ENCODE data around the gene CPLX3. TPM values are rescaled to one million over a fixed set of nuclear protein-coding genes. Genes with fewer than 3 reads are reported as not detected.

Gene CPLX3
- total and polyA plus RNA-seq, 2 of the 8 experiments (the other 6 are each of a cell fraction or from before 2014, with no cell fraction given) = 0.17 TPM; not detected in 1

DNA sequence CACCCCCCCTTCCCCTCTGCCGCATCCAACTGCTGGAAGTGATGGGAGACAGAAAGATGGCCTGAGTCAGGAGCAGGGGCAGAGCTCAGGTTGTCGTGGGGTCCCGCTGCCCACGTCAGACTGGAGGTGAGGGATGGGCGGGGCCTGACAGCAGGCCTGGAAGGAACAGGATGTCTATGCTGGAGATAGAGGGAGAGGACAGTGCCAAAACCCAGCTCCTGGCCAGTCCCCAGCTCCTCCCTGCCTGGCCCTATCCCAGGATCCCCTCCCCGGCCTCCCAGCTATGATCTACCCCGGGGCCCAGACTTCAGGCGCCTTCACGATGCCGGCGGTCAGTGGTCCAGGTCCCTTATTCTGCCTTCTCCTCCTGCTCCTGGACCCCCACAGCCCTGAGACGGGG, 13.9 kb upstream of the CPLX3 start, which contains the start of gene LMAN1L:
TSS of gene LMAN1L (plus strand) at position 303 of the 400 bp plus-strand sequence. CDS start at position 323, 20 bp downstream.
- H2AK5ac ChIP-seq (ENCODE audit: low read depth, low read length) = peak within 1 kb of the TSS; percentile 39; the same call in 1 of the 2 replicates
- H3K9ac ChIP-seq (replicated peaks in 1 of 4; ENCODE audit: extremely low read depth in 1 of 4, low read depth in 3 of 4, low read length in 3 of 4) = no peak within 1 kb of the TSS
- H3K56ac ChIP-seq (replicated peaks; ENCODE audit: insufficient read length, low read depth, low read length) = no peak within 1 kb of the TSS
- CTCF ChIA-PET (ENCODE audit: partially characterized antibody) = interaction anchor here (0.7 to 10.2 kb wide), 12 partner anchors 8 to 179 kb away, joined by 3 to 113 read pairs (median 4); partner anchors contain the start of genes CPLX3 and CSK
- no peak within 1 kb of the TSS for H3K14ac ChIP-seq (ENCODE audit: insufficient read length)
- no peaks in the 10 kb centered on the region for H3K79me1 ChIP-seq (ENCODE audit: low read depth, low read length)
- no peak within 1 kb of the TSS for H4K91ac ChIP-seq (replicated peaks; ENCODE audit: insufficient read length, low read length)
- no peaks in the 10 kb centered on the region for H3K27me3 ChIP-seq (replicated peaks in 1 of 4; ENCODE audit: control insufficient read depth in 3 of 4, extremely low read depth in 1 of 4, insufficient read depth in 3 of 4, low read length in 3 of 4)
- H3K79me2 ChIP-seq (ENCODE audit: control insufficient read depth in 1 of 2, insufficient read depth in 2 of 2, low read length in 2 of 2) = no peaks in the 10 kb centered on the region
- no peak within 1 kb of the TSS for H4K8ac ChIP-seq (ENCODE audit: extremely low read depth, insufficient read depth, low read length)
- H3K4ac ChIP-seq (replicated peaks; ENCODE audit: insufficient read length, low read depth, low read length) = no peak within 1 kb of the TSS
- H3K4me1 ChIP-seq (replicated peaks in 1 of 4; ENCODE audit: control insufficient read depth in 3 of 4, insufficient read depth in 4 of 4, low read length in 3 of 4) = peaks cover 0 to 9% (median 5%) of the 10 kb centered on the region in 4 experiments; a peak in 5 of 7 replicates
- H4K20me1 ChIP-seq (replicated peaks in 1 of 2; ENCODE audit: control insufficient read depth in 1 of 2, insufficient read depth in 2 of 2, low read length in 2 of 2) = no peaks in the 10 kb centered on the region
- H4K5ac ChIP-seq (ENCODE audit: insufficient read length, low read depth, low read length) = no peak within 1 kb of the TSS
- no peak within 1 kb of the TSS for H2BK20ac ChIP-seq (ENCODE audit: low read length)
- POLR2A ChIA-PET (ENCODE audit: partially characterized antibody) = interaction anchor here (0.9 kb wide), 1 partner anchor 14 kb away, joined by 5 read pairs; the partner anchor contains the start of gene CPLX3
- H3K4me2 ChIP-seq (ENCODE audit: insufficient read depth in 1 of 2, low read depth in 2 of 2, low read length in 2 of 2) = no peak within 1 kb of the TSS
- H3K27ac ChIP-seq (ENCODE audit: low read depth, low read length) = no peak within 1 kb of the TSS
- H3K23ac ChIP-seq (ENCODE audit: insufficient read length) = no peak within 1 kb of the TSS
- no peak within 1 kb of the TSS for H3K4me3 ChIP-seq (ENCODE audit: extremely low read depth in 1 of 4, insufficient read depth in 2 of 4, low read depth in 3 of 4, low read length in 4 of 4)
- H2BK5ac ChIP-seq (ENCODE audit: low read depth, low read length) = no peak within 1 kb of the TSS
- no peaks in the 10 kb centered on the region for H3K36me3 ChIP-seq (ENCODE audit: control insufficient read depth in 2 of 4, insufficient read depth in 4 of 4, low read length in 3 of 4)
- no peaks in the 10 kb centered on the region for H3K23me2 ChIP-seq (ENCODE audit: low read depth, low read length)
- H3K9me3 ChIP-seq (ENCODE audit: insufficient read depth in 2 of 2, low read depth in 1 of 2, low read length in 1 of 2) = no peaks in the 10 kb centered on the region
- no peak within 1 kb of the TSS for H3K18ac ChIP-seq (ENCODE audit: extremely low read depth, low read length)
- 90% methylated on average over 12 of the region's 12 CpGs; no CpG with 5 or more reads in 1 of the 2 experiments for WGBS, 2 experiments (ENCODE audit: extremely low coverage in 1 of 2, insufficient coverage in 1 of 2, insufficient read length in 1 of 2, insufficient replicate concordance in 2 of 2, low coverage in 1 of 2, low lambda C conversion rate in 2 of 2, missing lambda C conversion rate in 1 of 2)
- H2BK15ac ChIP-seq (ENCODE audit: low read length) = no peak within 1 kb of the TSS
- no peak within 1 kb of the TSS for H2BK12ac ChIP-seq (ENCODE audit: low read depth, low read length)
- no peak within 1 kb of the TSS for H2BK120ac ChIP-seq (replicated peaks; ENCODE audit: low read depth, low read length)
- FAIRE-seq = no peak
- DNase-seq (ENCODE audit: low read depth in 1 of 2, low spot score in 2 of 2) = no peak
- H2AFZ ChIP-seq (ENCODE audit: low read length) = no peak within 1 kb of the TSS
- TF ChIP-seq KDM4A (IDR thresholded peaks at IDR 0.05; ENCODE audit: low read depth, low read length, severe bottlenecking) (no peak), CHD2 (IDR thresholded peaks at IDR 0.05; ENCODE audit: low read length) (no peak), TEAD4 (IDR thresholded peaks at IDR 0.05; ENCODE audit: low read depth, low read length) (no peak), YY1 (IDR thresholded peaks at IDR 0.05; ENCODE audit: low read depth, low read length) (no peak), SP2 (IDR thresholded peaks at IDR 0.05; ENCODE audit: low read length) (no peak), SIN3A (conservative IDR thresholded peaks at IDR 0.05 in 1 of 2, IDR thresholded peaks at IDR 0.05 in 1 of 2; ENCODE audit: low read depth in 1 of 2, low read length in 2 of 2) (no peak), JUN (IDR thresholded peaks at IDR 0.05; ENCODE audit: low read depth, low read length) (no peak), EP300 (IDR thresholded peaks at IDR 0.05; ENCODE audit: borderline replicate concordance in 1 of 2, low read depth in 2 of 2, low read length in 2 of 2) (no peak), POLR2AphosphoS5 (IDR thresholded peaks at IDR 0.05; ENCODE audit: low read depth, low read length) (no peak), RFX5 (IDR thresholded peaks at IDR 0.05; ENCODE audit: borderline replicate concordance, low read depth, low read length) (no peak), TAF1 (IDR thresholded peaks at IDR 0.05; ENCODE audit: low read depth, low read length) (no peak)
- TF ChIP-seq, protein P1, sequence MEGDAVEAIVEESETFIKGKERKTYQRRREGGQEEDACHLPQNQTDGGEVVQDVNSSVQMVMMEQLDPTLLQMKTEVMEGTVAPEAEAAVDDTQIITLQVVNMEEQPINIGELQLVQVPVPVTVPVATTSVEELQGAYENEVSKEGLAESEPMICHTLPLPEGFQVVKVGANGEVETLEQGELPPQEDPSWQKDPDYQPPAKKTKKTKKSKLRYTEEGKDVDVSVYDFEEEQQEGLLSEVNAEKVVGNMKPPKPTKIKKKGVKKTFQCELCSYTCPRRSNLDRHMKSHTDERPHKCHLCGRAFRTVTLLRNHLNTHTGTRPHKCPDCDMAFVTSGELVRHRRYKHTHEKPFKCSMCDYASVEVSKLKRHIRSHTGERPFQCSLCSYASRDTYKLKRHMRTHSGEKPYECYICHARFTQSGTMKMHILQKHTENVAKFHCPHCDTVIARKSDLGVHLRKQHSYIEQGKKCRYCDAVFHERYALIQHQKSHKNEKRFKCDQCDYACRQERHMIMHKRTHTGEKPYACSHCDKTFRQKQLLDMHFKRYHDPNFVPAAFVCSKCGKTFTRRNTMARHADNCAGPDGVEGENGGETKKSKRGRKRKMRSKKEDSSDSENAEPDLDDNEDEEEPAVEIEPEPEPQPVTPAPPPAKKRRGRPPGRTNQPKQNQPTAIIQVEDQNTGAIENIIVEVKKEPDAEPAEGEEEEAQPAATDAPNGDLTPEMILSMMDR (IDR thresholded peaks at IDR 0.05; ENCODE audit: control extremely low read depth in 1 of 3, insufficient read depth in 1 of 3, low read depth in 1 of 3, low read length in 3 of 3) = no peak

All from H1 (cell line).